Adrenal gland (tissue), 12 donors: ENCODE data around the gene KRT15. TPM values are rescaled to one million over a fixed set of nuclear protein-coding genes. Genes with fewer than 3 reads are reported as not detected.

Source experiments
- DNase-seq, 7 donors: peaks; one replicate each; pipeline ENCODE4 v3.0.0-alpha.2; 2019 to 2020
- H3K27ac ChIP-seq, 5 donors: fragments of 200-600 bp; sonication (generic) in 4 of 5; 1 replicate in 3 of 5; 2 replicates in 2 of 5; pipeline versions ENCODE4 v1.5.1 to v1.8.0; 2016 to 2020; ENCODE audit warnings: mild to moderate bottlenecking in 1 of 5
- H3K27me3 ChIP-seq: fragments of 200-600 bp; 2 replicates; pipeline ENCODE4 v1.8.0; 2021
- H3K36me3 ChIP-seq, 2 donors: fragments of 200-600 bp; replicated peaks in 1 of 2; 1 replicate in 1 of 2; 2 replicates in 1 of 2; pipeline versions ENCODE4 v1.5.1 to v1.8.0; 2018 to 2022
- H3K4me1 ChIP-seq, 2 donors: fragments of 200-600 bp; replicated peaks in 1 of 2; 1 replicate in 1 of 2; 2 replicates in 1 of 2; pipeline versions ENCODE4 v1.5.1 to v1.8.0; 2018 to 2021
- H3K4me3 ChIP-seq, 4 donors: fragments of 200-600 bp; sonication (generic) in 3 of 4; one replicate each; pipeline ENCODE4 v1.5.1; 2016 to 2018
- H3K9me3 ChIP-seq, 3 donors: fragments of 200-600 bp; sonication (generic) in 1 of 3; replicated peaks in 1 of 3; 1 replicate in 2 of 3; 2 replicates in 1 of 3; pipeline versions ENCODE4 v1.5.1 to v1.8.0; 2016 to 2021
- CTCF ChIP-seq, 6 experiments: fragments of 450-650 bp in 4 of 6; fragments of 200-600 bp in 2 of 6; sonication (generic) in 1 of 6; IDR thresholded peaks; 1 replicate in 5 of 6; 2 replicates in 1 of 6; pipeline versions ENCODE4 v1.5.1 to v1.8.0; 2016 to 2021; ENCODE audit warnings: antibody characterized with exemption in 6 of 6, mild to moderate bottlenecking in 2 of 6, moderate library complexity in 1 of 6
- POLR2A ChIP-seq, 2 donors: fragments of 450-650 bp; IDR thresholded peaks; one replicate each; pipeline ENCODE4 v1.6.1; 2017; ENCODE audit warnings: antibody characterized with exemption in 2 of 2, mild to moderate bottlenecking in 2 of 2, moderate library complexity in 1 of 2
- WGBS, 4 donors: extraction: QIAGEN DNeasy Blood & Tissue Kit in 2 of 4; methylation state at CpG; one replicate each; pipeline versions ENCODE4 v1.1.5 to v1.1.7; 2013 to 2017; 5-methylcytosine and 5-hydroxymethylcytosine counted together
- intact Hi-C, 2 donors: fragments of 100-400 bp; cut with DNase I; formaldehyde crosslinking; loops; one replicate each; pipeline versions ENCODE4 v1.14.1 to v1.15.0; 2022 to 2023
- polyA plus RNA-seq, 3 donors: library from polyadenylated mRNA; stranded (reverse); fragments of 200-250 nt in 2 of 3; fragments of 350-450 nt in 1 of 3; fragmentation: Illumina TruSeq in 1 of 3; extraction: RNeasy Lipid Tissue Mini Kit (QIAGEN cat#74804) in 1 of 3; gene quantifications; one replicate each; pipeline ENCODE4 v1.2.3, GENCODE V29; 2013 to 2014
- total RNA-seq, 9 donors: library from RNA; depleted of rRNA in 4 of 9; stranded (reverse); fragments of >200 nt in 4 of 9; fragments of 120-200 nt in 1 of 9; fragmentation: NEBNext Ultra II Directional in 1 of 9; extraction: Animal tissue kit (Norgen Biotek cat#: 25700) in 1 of 9; gene quantifications; one replicate each; pipeline versions ENCODE4 v1.1.0 to v1.2.4, GENCODE V29; 2013 to 2023
- donor health status: healthy with polysubstance abuse.
- donor health status: Bipolar disorder and iron deficiency.
- donor health status: DM: yes; HTN: yes; CAD: no.
- donor health status: DM: no; HTN: no; CAD: no.
- donor health status: DM: no; HTN: no; CAD: no.
- donor health status: DM: yes; HTN: yes; CAD: no.

Gene KRT15
- total and polyA plus RNA-seq, 12 donors: 0.18 to 0.88 (median 0.44) TPM; not detected in 8

- H3K36me3 ChIP-seq: no peaks in the 10 kb centered on the region
- no peaks in the 10 kb centered on the region for H3K27me3 ChIP-seq
- intact Hi-C loops: no loop called here
- TF ChIP-seq CTCF (IDR thresholded peaks at IDR 0.05): no peak
- TF ChIP-seq POLR2A (IDR thresholded peaks at IDR 0.05): no peak
- no peaks in the 10 kb centered on the region for H3K9me3 ChIP-seq
- 66 to 75% (median 71%) methylated on average over 8 of the region's 8 CpGs for WGBS, 4 donors
- H3K27ac ChIP-seq: no peak overlapping the region
- no peak for DNase-seq
- no peak overlapping the region for H3K4me3 ChIP-seq
- H3K4me1 ChIP-seq: no peaks in the 10 kb centered on the region
Observed at GRCh38 chr17:41474863-41475262, 43.8 kb downstream of the KRT15 start.

GRCh38 chr17:41468346-41468745 lies 50.3 kb downstream of the KRT15 start:
- Histone ChIP-seq H3K27me3 (no peaks in the 10 kb centered on the region), H3K4me3 (no peak overlapping the region), H3K4me1 (no peaks in the 10 kb centered on the region), H3K9me3 (no peaks in the 10 kb centered on the region), H3K27ac (no peak overlapping the region), H3K36me3 (no peaks in the 10 kb centered on the region)
- intact Hi-C loops: no loop called here
- TF ChIP-seq POLR2A (IDR thresholded peaks at IDR 0.05) (no peak), CTCF (IDR thresholded peaks at IDR 0.05) (no peak)
- DNase-seq: no peak

- no peaks in the 10 kb centered on the region for H3K36me3 ChIP-seq
- H3K27me3 ChIP-seq: no peaks in the 10 kb centered on the region
- 62 to 80% (median 66%) methylated on average over 4 of the region's 4 CpGs for WGBS, 4 donors
- intact Hi-C loops: no loop called here
- no peak for DNase-seq
- no peak overlapping the region for H3K27ac ChIP-seq
- no peak overlapping the region for H3K4me3 ChIP-seq
- TF ChIP-seq CTCF (IDR thresholded peaks at IDR 0.05): no peak
- TF ChIP-seq POLR2A (IDR thresholded peaks at IDR 0.05): no peak
- no peaks in the 10 kb centered on the region for H3K4me1 ChIP-seq
- H3K9me3 ChIP-seq: no peaks in the 10 kb centered on the region
Observed at GRCh38 chr17:41467561-41467960, 51.1 kb downstream of the KRT15 start.

- Histone ChIP-seq H3K9me3 (no peaks in the 10 kb centered on the region), H3K27me3 (no peaks in the 10 kb centered on the region), H3K4me1 (no peaks in the 10 kb centered on the region), H3K4me3 (no peak within 1 kb of the TSS), H3K27ac (no peak within 1 kb of the TSS), H3K36me3 (no peaks in the 10 kb centered on the region)
- intact Hi-C loops: no loop called here
- no peak for DNase-seq
- no peak for TF ChIP-seq POLR2A (IDR thresholded peaks at IDR 0.05)
- no peak for TF ChIP-seq CTCF (IDR thresholded peaks at IDR 0.05)
- WGBS, 4 donors: 83 to 94% (median 91%) methylated on average over 6 to 14 of the region's 14 CpGs
Observed at GRCh38 chr17:41466988-41467387, 51.7 kb downstream of the KRT15 start, which contains the start of gene KRT32. KRT32 (minus strand) TSS chr17:41467386; CDS start chr17:41467325, 61 bp downstream.
